ENCODE results near the gene PCDHGB2.
A peak's percentile ranks its signal among the peaks of the same experiment; 100 is the strongest.
"Not testable (repeated sequence)": the region's sequence is repeated elsewhere in the genome, so short reads cannot be mapped to it uniquely, and the experiment has no call there.

PCDHGB2 gene

GRCh38 chr5:141322261-141322660 lies 37.5 kb upstream of the PCDHGB2 start:
- H3K36me3 ChIP-seq (replicated peaks) = peaks cover 12% of the 10 kb centered on the region
- H3K27ac ChIP-seq = no peak overlapping the region
- no peak overlapping the region for H3K4me3 ChIP-seq (ENCODE audit: low read depth, low read length)
- no peaks in the 10 kb centered on the region for H3K27me3 ChIP-seq (replicated peaks)
- TF ChIP-seq CTCF (IDR thresholded peaks at IDR 0.05; ENCODE audit: low read depth, low read length, missing control alignments) = no peak
- in situ Hi-C loops (cut with HindIII; ENCODE audit: low pct_ligation_motif_present, low sequenced_read_pairs) = no loop called here
- DNase-seq = no peak

GRCh38 chr5:141326088-141326854 lies 33.5 kb upstream of the PCDHGB2 start:
- in situ Hi-C loops (cut with HindIII; ENCODE audit: low pct_ligation_motif_present, low sequenced_read_pairs) = no loop called here
- peak overlapping the region; percentile 51 for H3K4me3 ChIP-seq (ENCODE audit: low read depth, low read length)
- DNase-seq = peak; percentile 80
- H3K36me3 ChIP-seq (replicated peaks) = no peaks in the 10 kb centered on the region
- peak; percentile 77 for TF ChIP-seq CTCF (IDR thresholded peaks at IDR 0.05; ENCODE audit: low read depth, low read length, missing control alignments)
- H3K27ac ChIP-seq = peak overlapping the region; percentile 19
- no peaks in the 10 kb centered on the region for H3K27me3 ChIP-seq (replicated peaks)

DNA sequence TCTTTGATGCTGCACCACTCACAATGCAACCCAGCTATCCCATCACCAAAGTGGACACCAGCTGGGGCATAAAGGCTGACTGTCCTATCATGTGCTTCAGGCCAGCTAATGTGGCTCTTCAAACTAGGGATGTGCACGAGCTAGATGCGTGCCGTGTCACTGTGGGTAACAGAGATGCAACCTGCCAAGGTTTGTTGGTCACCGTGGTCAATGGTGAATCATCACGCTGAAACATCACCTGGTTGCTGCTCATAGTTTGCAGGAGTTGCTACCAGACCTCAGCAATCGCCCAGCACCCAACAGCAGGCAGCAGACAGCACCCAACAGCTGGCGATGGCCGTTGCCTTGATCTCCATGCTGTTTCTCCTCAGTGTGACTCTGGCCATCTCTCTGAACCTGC lies 31.6 kb upstream of the PCDHGB2 start:
- H3K36me3 ChIP-seq (replicated peaks) = no peaks in the 10 kb centered on the region
- H3K27ac ChIP-seq = no peak overlapping the region
- no peak for TF ChIP-seq CTCF (IDR thresholded peaks at IDR 0.05; ENCODE audit: low read depth, low read length, missing control alignments)
- DNase-seq = no peak
- H3K4me3 ChIP-seq (ENCODE audit: low read depth, low read length) = no peak overlapping the region
- in situ Hi-C loops (cut with HindIII; ENCODE audit: low pct_ligation_motif_present, low sequenced_read_pairs) = no loop called here
- no peaks in the 10 kb centered on the region for H3K27me3 ChIP-seq (replicated peaks)

GRCh38 chr5:141330299-141331080 lies 29.3 kb upstream of the PCDHGB2 start, which contains the start of gene PCDHGA1:
Gene PCDHGA1 (plus strand): TSS chr5:141330514.
- DNase-seq = peak; percentile 66
- Histone ChIP-seq H3K36me3 (replicated peaks) (no peaks in the 10 kb centered on the region), H3K27me3 (replicated peaks) (no peaks in the 10 kb centered on the region), H3K4me3 (ENCODE audit: low read depth, low read length) (peak within 1 kb of the TSS; percentile 13), H3K27ac (no peak within 1 kb of the TSS)
- peak; percentile 49 for TF ChIP-seq CTCF (IDR thresholded peaks at IDR 0.05; ENCODE audit: low read depth, low read length, missing control alignments)
- in situ Hi-C loops (cut with HindIII; ENCODE audit: low pct_ligation_motif_present, low sequenced_read_pairs) = no loop called here

DNA sequence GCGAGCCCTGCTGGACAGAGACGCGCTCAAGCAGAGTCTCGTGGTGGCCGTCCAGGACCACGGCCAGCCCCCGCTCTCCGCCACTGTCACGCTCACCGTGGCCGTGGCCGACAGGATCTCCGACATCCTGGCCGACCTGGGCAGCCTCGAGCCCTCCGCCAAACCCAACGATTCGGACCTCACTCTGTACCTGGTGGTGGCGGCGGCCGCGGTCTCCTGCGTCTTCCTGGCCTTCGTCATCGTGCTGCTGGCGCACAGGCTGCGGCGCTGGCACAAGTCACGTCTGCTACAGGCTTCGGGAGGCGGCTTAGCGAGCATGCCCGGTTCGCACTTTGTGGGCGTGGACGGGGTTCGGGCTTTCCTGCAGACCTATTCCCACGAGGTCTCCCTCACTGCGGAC lies 27.2 kb upstream of the PCDHGB2 start:
- DNase-seq; H3K36me3 ChIP-seq (replicated peaks); in situ Hi-C loops (cut with HindIII; ENCODE audit: low pct_ligation_motif_present, low sequenced_read_pairs); H3K27ac ChIP-seq; H3K4me3 ChIP-seq (ENCODE audit: low read depth, low read length); H3K27me3 ChIP-seq (replicated peaks): not testable (repeated sequence)

DNA sequence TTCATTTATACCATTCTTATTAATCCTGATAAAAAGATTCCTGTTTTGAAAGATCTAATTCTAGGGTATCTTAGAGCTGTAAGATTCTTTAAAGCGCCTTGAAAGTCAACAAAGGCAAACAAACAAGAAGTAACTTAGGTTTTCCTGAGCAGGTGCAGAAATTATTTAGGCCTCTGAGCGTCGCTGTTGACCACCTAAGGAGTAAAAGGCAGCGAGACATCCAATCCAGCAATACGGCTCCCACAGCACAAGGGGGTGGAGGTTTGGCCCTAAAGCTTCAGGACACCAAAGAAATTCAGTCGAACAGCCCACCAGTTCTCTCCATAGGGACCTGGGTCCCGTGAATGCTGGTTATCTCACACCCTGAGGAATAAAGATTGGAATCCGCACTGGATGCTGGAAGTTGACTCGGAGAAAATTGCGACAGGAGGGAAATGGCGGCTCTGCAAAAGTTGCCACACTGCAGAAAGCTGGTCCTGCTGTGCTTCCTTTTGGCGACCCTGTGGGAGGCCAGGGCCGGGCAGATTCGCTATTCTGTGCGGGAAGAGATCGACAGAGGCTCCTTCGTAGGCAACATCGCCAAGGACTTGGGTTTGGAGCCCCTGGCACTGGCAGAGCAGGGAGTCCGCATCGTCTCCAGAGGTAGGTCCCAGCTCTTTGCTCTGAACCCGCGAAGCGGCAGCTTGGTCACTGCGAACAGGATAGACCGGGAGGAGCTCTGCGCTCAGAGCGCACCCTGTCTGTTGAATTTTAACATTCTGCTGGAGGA lies 21.1 kb upstream of the PCDHGB2 start, which contains the start of gene PCDHGA2:
Gene PCDHGA2 (plus strand): TSS at position 223 of the 769 bp plus-strand sequence.
- no peaks in the 10 kb centered on the region for H3K27me3 ChIP-seq (replicated peaks)
- peak; percentile 54 for TF ChIP-seq CTCF (IDR thresholded peaks at IDR 0.05; ENCODE audit: low read depth, low read length, missing control alignments)
- H3K36me3 ChIP-seq (replicated peaks) = no peaks in the 10 kb centered on the region
- H3K27ac ChIP-seq = no peak within 1 kb of the TSS
- peak; percentile 33 for DNase-seq
- in situ Hi-C loops (cut with HindIII; ENCODE audit: low pct_ligation_motif_present, low sequenced_read_pairs) = no loop called here
- peak within 1 kb of the TSS; percentile 22 for H3K4me3 ChIP-seq (ENCODE audit: low read depth, low read length)

DNA sequence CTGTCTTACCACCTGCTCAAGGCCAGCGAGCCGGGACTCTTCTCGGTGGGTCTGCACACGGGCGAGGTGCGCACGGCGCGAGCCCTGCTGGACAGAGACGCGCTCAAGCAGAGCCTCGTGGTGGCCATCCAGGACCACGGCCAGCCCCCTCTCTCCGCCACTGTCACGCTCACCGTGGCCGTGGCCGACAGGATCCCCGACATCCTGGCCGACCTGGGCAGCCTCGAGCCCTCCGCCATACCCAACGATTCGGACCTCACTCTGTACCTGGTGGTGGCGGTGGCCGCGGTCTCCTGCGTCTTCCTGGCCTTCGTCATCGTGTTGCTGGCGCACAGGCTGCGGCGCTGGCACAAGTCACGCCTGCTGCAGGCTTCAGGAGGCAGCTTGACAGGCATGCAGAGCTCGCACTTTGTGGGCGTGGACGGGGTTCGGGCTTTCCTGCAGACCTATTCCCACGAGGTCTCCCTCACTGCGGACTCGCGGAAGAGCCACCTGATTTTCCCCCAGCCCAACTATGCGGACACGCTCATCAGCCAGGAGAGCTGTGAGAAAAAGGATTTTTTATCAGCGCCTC lies 18.9 kb upstream of the PCDHGB2 start:
- H3K4me3 ChIP-seq (ENCODE audit: low read depth, low read length); H3K27me3 ChIP-seq (replicated peaks); in situ Hi-C loops (cut with HindIII; ENCODE audit: low pct_ligation_motif_present, low sequenced_read_pairs); H3K36me3 ChIP-seq (replicated peaks); H3K27ac ChIP-seq; DNase-seq: not testable (repeated sequence)
